SK-N-SH (cell line): ENCODE results near the gene CDC42BPG. TPM values are rescaled to one million over a fixed set of nuclear protein-coding genes. Genes with fewer than 3 reads are reported as not detected.

Source experiments
- CTCF ChIA-PET: fragments of 300-600, 350-600 bp; formaldehyde crosslinking; extraction: SDS; loops from one replicate; lab custom pipeline; 2021; lab: Yijun Ruan, JAX
- POLR2A ChIA-PET: fragments of 350-600 bp; sonication (Branson Sonifier 250); formaldehyde crosslinking; extraction: SDS; loops from one replicate; lab custom pipeline; 2020; ENCODE audit warnings: antibody characterized with exemption, inconsistent platforms; lab: Yijun Ruan, JAX
- DNase-seq: peaks from one replicate; pipeline ENCODE4 v3.0.0; 2012
- H2AFZ ChIP-seq: fragments of 200-600 bp; sonication (generic); 2 replicates; pipeline ENCODE4 v1.8.1; 2016; ENCODE audit warnings: antibody characterized with exemption, mild to moderate bottlenecking, low read depth
- H3F3A ChIP-seq: fragments of 200-600 bp; sonication (generic); replicated peaks from 2 replicates; pipeline ENCODE3; 2016; ENCODE audit warnings: antibody characterized with exemption, mild to moderate bottlenecking; ENCODE audit not compliant: insufficient read depth
- H3K27ac ChIP-seq, 2 experiments: fragments of 200-500 bp in 1 of 2; fragments of 200-600 bp in 1 of 2; sonication (Bioruptor generic) in 1 of 2; sonication (generic), shearing (Covaris generic) in 1 of 2; 2 replicates each; pipeline versions ENCODE4 v1.5.1 to v1.6.1; 2014 to 2016; ENCODE audit warnings: low read depth in 2 of 2, inconsistent platforms in 1 of 2, low read length in 1 of 2, mild to moderate bottlenecking in 1 of 2, mixed read lengths in 1 of 2
- H3K27me3 ChIP-seq: fragments of 200-600 bp; sonication (generic), shearing (Covaris generic); 2 replicates; pipeline ENCODE4 v1.6.1; 2016; ENCODE audit warnings: mixed run types; ENCODE audit not compliant: insufficient read depth
- H3K36me3 ChIP-seq, 2 experiments: fragments of 200-500 bp in 1 of 2; fragments of 200-600 bp in 1 of 2; sonication (Bioruptor generic) in 1 of 2; sonication (generic) in 1 of 2; replicated peaks in 1 of 2; 2 replicates each; pipeline versions ENCODE3 to v1.5.1; 2014 to 2016; ENCODE audit warnings: low read length in 1 of 2, mild to moderate bottlenecking in 1 of 2; ENCODE audit not compliant: insufficient read depth in 2 of 2, control insufficient read depth in 1 of 2
- H3K4me1 ChIP-seq, 2 experiments: fragments of 200-500 bp in 1 of 2; fragments of 200-600 bp in 1 of 2; sonication (Bioruptor generic) in 1 of 2; sonication (generic), shearing (Covaris generic) in 1 of 2; 2 replicates each; pipeline versions ENCODE4 v1.5.1 to v1.6.1; 2014 to 2016; ENCODE audit warnings: low read depth in 1 of 2, low read length in 1 of 2, mixed run types in 1 of 2; ENCODE audit not compliant: insufficient read depth in 2 of 2, control insufficient read depth in 1 of 2
- H3K4me2 ChIP-seq: fragments of 200-600 bp; sonication (generic), shearing (Covaris generic); 2 replicates; pipeline ENCODE4 v1.6.1; 2017; ENCODE audit warnings: mixed run types
- H3K4me3 ChIP-seq, 2 experiments: fragments of 200-500 bp in 1 of 2; fragments of 200-600 bp in 1 of 2; sonication (Bioruptor generic) in 1 of 2; sonication (generic), shearing (Covaris generic) in 1 of 2; 2 replicates each; pipeline versions ENCODE4 v1.5.1 to v1.8.1; 2014 to 2016; ENCODE audit warnings: low read depth in 2 of 2, inconsistent platforms in 1 of 2, low read length in 1 of 2, mild to moderate bottlenecking in 1 of 2, mixed read lengths in 1 of 2, moderate library complexity in 1 of 2
- H3K79me2 ChIP-seq: fragments of 200-600 bp; sonication (generic); 2 replicates; pipeline ENCODE4 v1.8.1; 2017; ENCODE audit warnings: mild to moderate bottlenecking; ENCODE audit not compliant: insufficient read depth
- H3K9ac ChIP-seq: fragments of 200-600 bp; sonication (generic); 2 replicates; pipeline ENCODE4 v1.6.1; 2017; ENCODE audit warnings: mixed run types
- H3K9me2 ChIP-seq: fragments of 200-600 bp; sonication (generic); 2 replicates; pipeline ENCODE4 v1.6.1; 2017; ENCODE audit warnings: mixed run types
- H3K9me3 ChIP-seq: fragments of 200-600 bp; sonication (generic); 2 replicates; pipeline ENCODE4 v1.6.1; 2017; ENCODE audit warnings: mixed run types, mild to moderate bottlenecking, moderate library complexity
- H4K20me1 ChIP-seq: fragments of 200-600 bp; sonication (generic); 2 replicates; pipeline ENCODE4 v1.6.1; 2017; ENCODE audit warnings: mild to moderate bottlenecking, mixed run types; ENCODE audit not compliant: insufficient read depth
- ELF1 ChIP-seq: IDR thresholded peaks from 2 replicates; pipeline ENCODE4 v1.4.0; 2012
- EP300 ChIP-seq, 2 experiments: IDR thresholded peaks; 2 replicates each; pipeline versions ENCODE4 v1.4.0 to v1.6.1; 2012; ENCODE audit warnings: borderline replicate concordance in 1 of 2, low read depth in 1 of 2, low read length in 1 of 2
- EZH2phosphoT487 ChIP-seq: fragments of 200-600 bp; sonication (generic); IDR thresholded peaks from 2 replicates; pipeline ENCODE4 v1.6.1; 2017; ENCODE audit warnings: low read depth, mixed run types, mild to moderate bottlenecking, antibody characterized with exemption, moderate library complexity, borderline replicate concordance
- FOSL2 ChIP-seq: IDR thresholded peaks from 2 replicates; pipeline ENCODE4 v1.4.0; 2012; ENCODE audit warnings: low read depth, mild to moderate bottlenecking, moderate library complexity, borderline replicate concordance
- MEF2A ChIP-seq: IDR thresholded peaks from 2 replicates; pipeline ENCODE4 v1.4.0; 2012; ENCODE audit warnings: low read depth, borderline replicate concordance
- RXRA ChIP-seq: IDR thresholded peaks from 2 replicates; pipeline ENCODE4 v1.4.0; 2012; ENCODE audit warnings: low read depth, mild to moderate bottlenecking, borderline replicate concordance
- TAF1 ChIP-seq: IDR thresholded peaks from 2 replicates; pipeline ENCODE4 v1.6.1; 2012; ENCODE audit warnings: low read depth, mild to moderate bottlenecking, low read length, moderate library complexity, borderline replicate concordance
- YY1 ChIP-seq: IDR thresholded peaks from 2 replicates; pipeline ENCODE4 v1.4.0; 2012; ENCODE audit warnings: low read depth, mild to moderate bottlenecking
- WGBS: methylation state at CpG from one replicate; pipeline ENCODE4 v1.1.6; 2017; ENCODE audit warnings: low lambda C conversion rate; 5-methylcytosine and 5-hydroxymethylcytosine counted together
- polyA plus RNA-seq, 3 experiments: library from polyadenylated mRNA; depleted of rRNA; stranded (reverse); fragments of >200 nt; gene quantifications; 2 replicates each; pipeline ENCODE4 v1.2.3, GENCODE V29; 2012
- TF ChIP-seq, protein P1 (sequence below): IDR thresholded peaks from 2 replicates; pipeline ENCODE4; 2012

Gene CDC42BPG
- polyA plus RNA-seq, 1 of the 3 experiments (the other 2 are of a cell fraction) = 0.33 TPM

DNA sequence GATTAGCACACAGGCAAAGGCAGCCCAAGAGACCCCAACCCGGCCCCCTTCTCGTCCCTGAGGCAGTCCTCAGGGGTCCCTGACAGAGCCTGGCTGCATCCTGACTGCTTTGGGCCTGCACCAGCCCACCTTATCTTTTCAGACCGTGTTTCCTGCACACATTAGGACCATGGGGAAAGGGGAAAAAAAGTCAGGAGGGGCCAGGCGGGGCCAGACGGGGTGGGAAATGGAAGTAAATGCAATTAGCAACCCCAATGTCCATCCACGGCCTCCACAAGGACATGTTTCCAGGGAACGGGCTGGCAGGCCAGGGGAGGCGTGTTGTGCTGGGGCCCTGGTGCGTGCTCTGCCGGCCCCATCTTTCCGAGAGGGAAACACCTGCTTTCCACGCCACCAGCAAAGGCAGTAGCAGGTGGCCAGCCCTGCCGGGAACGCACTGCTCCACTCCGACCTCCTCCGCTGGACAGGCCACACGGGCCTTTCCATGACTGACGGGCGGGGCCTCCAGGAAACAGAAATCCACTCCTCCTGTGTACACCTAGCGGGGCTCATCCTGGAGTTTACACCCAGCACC, 26.5 kb upstream of the CDC42BPG start:
- ChIA-PET POLR2A (no interaction called here), CTCF (interaction anchor here (3.8 kb wide), 1 partner anchor 23 kb away, joined by 34 read pairs; no protein-coding TSS in a partner anchor)
- WGBS = 81% methylated on average over 12 of the region's 20 CpGs
- Histone ChIP-seq H3K79me2 (peaks cover 95% of the 10 kb centered on the region), H3K27me3 (no peaks in the 10 kb centered on the region), H3K9ac (peak overlapping the region; percentile 49; the same call in 1 of the 2 replicates), H3K36me3 (peaks cover 30% of the 10 kb centered on the region in 2 experiments), H3K9me2 (no peaks in the 10 kb centered on the region), H3K4me2 (peak overlapping the region; percentile 68), H3K4me3 (no peak overlapping the region), H2AFZ (no peak overlapping the region), H4K20me1 (peaks cover 86% of the 10 kb centered on the region), H3F3A (peaks cover 17% of the 10 kb centered on the region), H3K27ac (peak overlapping the region in 1 of 2 experiments; percentile 58; a peak in 2 of 4 replicates), H3K9me3 (no peaks in the 10 kb centered on the region), H3K4me1 (peaks cover 7 to 33% of the 10 kb centered on the region in 2 experiments; a peak in 3 of 4 replicates)
- TF ChIP-seq ELF1 = no peak
- no peak for TF ChIP-seq YY1
- no peak for TF ChIP-seq TAF1
- TF ChIP-seq FOSL2 = no peak
- no peak for TF ChIP-seq RXRA
- no peak for TF ChIP-seq EP300 (IDR thresholded peaks at IDR 0.05; ENCODE audit: borderline replicate concordance in 1 of 2, low read depth in 1 of 2, low read length in 1 of 2)
- TF ChIP-seq MEF2A = no peak
- no peak for DNase-seq

DNA sequence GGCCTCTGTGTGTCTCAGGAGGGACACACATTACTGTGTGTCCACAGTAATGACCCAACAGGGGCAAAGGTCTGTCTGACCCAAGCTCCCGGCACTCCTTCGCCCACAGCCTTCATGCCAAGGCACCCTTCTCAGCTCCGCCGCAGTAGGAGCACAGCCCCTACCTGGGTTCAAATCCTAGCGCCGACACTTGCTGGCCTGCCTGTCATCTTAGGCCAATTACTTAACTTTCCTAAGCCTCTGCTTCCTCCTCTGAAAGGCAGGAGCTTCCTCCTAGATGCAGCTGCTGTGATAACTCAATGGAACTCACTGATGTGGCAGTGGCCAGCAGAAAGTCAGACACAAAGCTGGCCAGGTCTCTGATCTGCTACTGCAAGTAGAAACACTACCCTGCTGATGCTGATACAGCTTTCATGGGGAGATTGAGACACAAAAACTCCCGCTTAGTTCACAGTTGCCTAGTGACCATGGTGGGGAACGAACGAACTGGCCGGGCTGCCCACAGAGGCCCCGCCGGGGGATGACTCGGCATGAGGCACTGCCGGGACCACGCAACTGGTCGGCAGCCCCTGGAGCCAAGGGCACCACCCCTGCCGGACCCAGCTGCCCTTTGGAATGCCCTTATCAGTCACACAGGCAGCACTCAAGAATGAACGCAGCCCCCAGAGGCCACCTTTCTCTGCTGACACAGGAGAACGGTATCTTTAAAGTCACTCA, 25.9 kb upstream of the CDC42BPG start:
- Histone ChIP-seq H4K20me1 (peaks cover 86% of the 10 kb centered on the region), H3K9me2 (no peaks in the 10 kb centered on the region), H2AFZ (no peak overlapping the region), H3K27ac (peak overlapping the region in 1 of 2 experiments; percentile 58; a peak in 2 of 4 replicates), H3K27me3 (no peaks in the 10 kb centered on the region), H3K4me2 (peak overlapping the region; percentile 68), H3F3A (peaks cover 17% of the 10 kb centered on the region), H3K4me1 (peaks cover 2 to 28% of the 10 kb centered on the region in 2 experiments; a peak in 3 of 4 replicates), H3K4me3 (peak overlapping the region in 1 of 2 experiments; percentile 13; a peak in 1 of 4 replicates), H3K36me3 (peaks cover 30% of the 10 kb centered on the region in 2 experiments), H3K79me2 (peaks cover 95% of the 10 kb centered on the region), H3K9me3 (no peaks in the 10 kb centered on the region), H3K9ac (peak overlapping the region; percentile 49; the same call in 1 of the 2 replicates)
- ChIA-PET POLR2A (no interaction called here), CTCF (interaction anchor here (3.8 kb wide), 1 partner anchor 23 kb away, joined by 34 read pairs; no protein-coding TSS in a partner anchor)
- TF ChIP-seq EP300 (IDR thresholded peaks at IDR 0.05; ENCODE audit: borderline replicate concordance in 1 of 2, low read depth in 1 of 2, low read length in 1 of 2) (no peak), EZH2phosphoT487 (no peak), FOSL2 (peak; percentile 22; the same call in 1 of the 2 replicates)
- TF ChIP-seq, protein P1, sequence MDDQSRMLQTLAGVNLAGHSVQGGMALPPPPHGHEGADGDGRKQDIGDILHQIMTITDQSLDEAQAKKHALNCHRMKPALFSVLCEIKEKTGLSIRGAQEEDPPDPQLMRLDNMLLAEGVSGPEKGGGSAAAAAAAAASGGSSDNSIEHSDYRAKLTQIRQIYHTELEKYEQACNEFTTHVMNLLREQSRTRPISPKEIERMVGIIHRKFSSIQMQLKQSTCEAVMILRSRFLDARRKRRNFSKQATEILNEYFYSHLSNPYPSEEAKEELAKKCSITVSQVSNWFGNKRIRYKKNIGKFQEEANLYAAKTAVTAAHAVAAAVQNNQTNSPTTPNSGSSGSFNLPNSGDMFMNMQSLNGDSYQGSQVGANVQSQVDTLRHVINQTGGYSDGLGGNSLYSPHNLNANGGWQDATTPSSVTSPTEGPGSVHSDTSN = no peak; the same call in 1 of the 2 replicates
- DNase-seq = no peak
- WGBS = 57% methylated on average over 16 of the region's 19 CpGs
